ENCODE data around the gene CAD. TPM values are rescaled to one million over a fixed set of nuclear protein-coding genes. Genes with fewer than 3 reads are reported as not detected.

The CAD gene
- total and polyA plus RNA-seq, 2 experiments from 2014 or later: 17.1 to 23.9 TPM

GRCh38 chr2:27204566-27204965 is 12.6 kb upstream of the CAD start:
- Histone ChIP-seq H3K79me2 (ENCODE audit: insufficient read depth) (no peaks in the 10 kb centered on the region), H3K4me2 (ENCODE audit: unreplicated experiment) (no peak overlapping the region), H3K9ac (no peak overlapping the region), H4K20me1 (ENCODE audit: insufficient read depth) (no peaks in the 10 kb centered on the region), H3K4me1 (ENCODE audit: insufficient read depth) (0 out of 2 replicates have a peak, but pooled peaks cover 3% of the 10 kb centered on the region), H3K27me3 (replicated peaks; ENCODE audit: insufficient read depth) (no peaks in the 10 kb centered on the region), H3K4me3 (no peak overlapping the region), H3K9me3 (ENCODE audit: low read depth) (no peaks in the 10 kb centered on the region), H3K27ac (no peak overlapping the region), H3F3A (ENCODE audit: insufficient read depth) (no peaks in the 10 kb centered on the region), H3K36me3 (ENCODE audit: low read depth) (no peaks in the 10 kb centered on the region; the same call in 1 of the 2 replicates), H2AFZ (no peak overlapping the region), H3K9me2 (ENCODE audit: insufficient read depth) (no peaks in the 10 kb centered on the region)
- DNase-seq: no peak
- in situ Hi-C loops (cut with MboI): no loop called here
- no peak for TF ChIP-seq EZH2 (IDR thresholded peaks at IDR 0.05; ENCODE audit: insufficient read depth, poor library complexity, severe bottlenecking)
- TF ChIP-seq EZH2phosphoT487 (IDR thresholded peaks at IDR 0.05; ENCODE audit: insufficient read depth, low read depth): no peak
- 90 to 99% methylated on average over 8 of the region's 8 CpGs for WGBS, 2 experiments (ENCODE audit: low coverage in 1 of 2, low lambda C conversion rate in 2 of 2, missing lambda C conversion rate in 2 of 2)

DNA sequence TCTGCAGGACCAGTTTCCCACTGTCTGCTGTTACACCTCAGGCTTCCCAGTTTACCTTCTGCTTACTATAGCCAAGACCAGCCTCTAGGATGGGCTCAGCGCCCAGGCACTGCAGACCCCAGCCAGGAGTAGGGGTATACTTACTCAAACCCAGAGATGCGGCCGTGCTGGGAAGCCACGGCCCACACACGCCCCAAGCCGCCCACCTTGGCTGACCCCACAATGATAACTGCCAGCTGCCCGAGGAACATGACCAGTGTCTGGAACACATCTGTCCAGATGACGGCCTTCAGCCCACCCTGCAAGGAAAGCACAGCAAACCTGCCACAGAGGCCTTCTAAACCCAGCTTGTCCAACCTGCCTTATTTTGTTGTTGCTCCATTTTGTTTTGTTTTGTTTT is 12.0 kb upstream of the CAD start:
- H3K4me1 ChIP-seq (ENCODE audit: insufficient read depth): 0 out of 2 replicates have a peak, but pooled peaks cover 3% of the 10 kb centered on the region
- no peak overlapping the region for H2AFZ ChIP-seq
- no peaks in the 10 kb centered on the region for H4K20me1 ChIP-seq (ENCODE audit: insufficient read depth)
- WGBS, 2 experiments (ENCODE audit: low coverage in 1 of 2, low lambda C conversion rate in 2 of 2, missing lambda C conversion rate in 2 of 2): 87 to 91% methylated on average over 8 of the region's 8 CpGs
- H3K27me3 ChIP-seq (replicated peaks; ENCODE audit: insufficient read depth): no peaks in the 10 kb centered on the region
- in situ Hi-C loops (cut with MboI): no loop called here
- no peaks in the 10 kb centered on the region for H3K9me3 ChIP-seq (ENCODE audit: low read depth)
- H3K36me3 ChIP-seq (ENCODE audit: low read depth): no peaks in the 10 kb centered on the region; the same call in 1 of the 2 replicates
- H3K9ac ChIP-seq: no peak overlapping the region
- H3F3A ChIP-seq (ENCODE audit: insufficient read depth): no peaks in the 10 kb centered on the region
- DNase-seq: no peak
- no peak overlapping the region for H3K4me2 ChIP-seq (ENCODE audit: unreplicated experiment)
- no peak overlapping the region for H3K27ac ChIP-seq
- H3K9me2 ChIP-seq (ENCODE audit: insufficient read depth): no peaks in the 10 kb centered on the region
- H3K4me3 ChIP-seq: no peak overlapping the region
- no peak for TF ChIP-seq EZH2 (IDR thresholded peaks at IDR 0.05; ENCODE audit: insufficient read depth, poor library complexity, severe bottlenecking)
- TF ChIP-seq EZH2phosphoT487 (IDR thresholded peaks at IDR 0.05; ENCODE audit: insufficient read depth, low read depth): no peak
- H3K79me2 ChIP-seq (ENCODE audit: insufficient read depth): no peaks in the 10 kb centered on the region

DNA sequence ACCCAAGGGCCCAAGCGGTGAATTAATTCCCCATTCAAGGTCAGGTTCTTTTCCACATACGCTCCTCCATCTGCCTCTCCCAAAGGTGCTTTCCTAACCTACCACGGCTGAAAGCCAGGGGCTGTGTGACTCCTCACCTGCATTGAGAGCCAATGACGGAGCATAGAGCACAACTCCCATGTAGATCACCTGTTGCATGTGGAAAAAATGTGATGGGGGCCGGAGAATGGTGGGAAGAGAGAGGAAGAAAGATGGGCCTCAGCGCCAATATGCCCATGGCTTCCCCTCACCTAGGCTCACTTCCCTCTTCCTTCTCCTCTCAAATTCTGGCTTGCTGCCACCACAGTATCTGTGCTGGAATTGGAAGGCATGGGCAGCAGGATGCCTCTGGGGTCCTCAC is 10.8 kb upstream of the CAD start:
- H3K36me3 ChIP-seq (ENCODE audit: low read depth): no peaks in the 10 kb centered on the region; the same call in 1 of the 2 replicates

GRCh38 chr2:27208486-27209050 is 8.6 kb upstream of the CAD start:
- H3K4me1 ChIP-seq (ENCODE audit: insufficient read depth): peaks cover 6% of the 10 kb centered on the region
- in situ Hi-C loops (cut with MboI): no loop called here
- H3K4me2 ChIP-seq (ENCODE audit: unreplicated experiment): no peak overlapping the region
- no peaks in the 10 kb centered on the region for H3K9me2 ChIP-seq (ENCODE audit: insufficient read depth)
- peaks cover 12% of the 10 kb centered on the region; the same call in 1 of the 2 replicates for H3F3A ChIP-seq (ENCODE audit: insufficient read depth)
- no peaks in the 10 kb centered on the region for H4K20me1 ChIP-seq (ENCODE audit: insufficient read depth)
- H3K9ac ChIP-seq: no peak overlapping the region
- H2AFZ ChIP-seq: no peak overlapping the region
- DNase-seq: no peak
- no peaks in the 10 kb centered on the region for H3K27me3 ChIP-seq (replicated peaks; ENCODE audit: insufficient read depth)
- H3K79me2 ChIP-seq (ENCODE audit: insufficient read depth): peaks cover 6% of the 10 kb centered on the region; the same call in 1 of the 2 replicates
- no peak overlapping the region for H3K27ac ChIP-seq
- no peaks in the 10 kb centered on the region; the same call in 1 of the 2 replicates for H3K36me3 ChIP-seq (ENCODE audit: low read depth)
- TF ChIP-seq EZH2phosphoT487 (IDR thresholded peaks at IDR 0.05; ENCODE audit: insufficient read depth, low read depth) (no peak), EZH2 (IDR thresholded peaks at IDR 0.05; ENCODE audit: insufficient read depth, poor library complexity, severe bottlenecking) (no peak)
- no peaks in the 10 kb centered on the region for H3K9me3 ChIP-seq (ENCODE audit: low read depth)
- no peak overlapping the region for H3K4me3 ChIP-seq
- WGBS, 2 experiments (ENCODE audit: low coverage in 1 of 2, low lambda C conversion rate in 2 of 2, missing lambda C conversion rate in 2 of 2): 92 to 97% methylated on average over 4 of the region's 4 CpGs

More for the DNA sequence above, 10.8 kb upstream of the CAD start:
- H3K4me1 ChIP-seq (ENCODE audit: insufficient read depth): 0 out of 2 replicates have a peak, but pooled peaks cover 3% of the 10 kb centered on the region
- H3K9ac ChIP-seq: no peak overlapping the region
- H3K79me2 ChIP-seq (ENCODE audit: insufficient read depth): no peaks in the 10 kb centered on the region
- no peaks in the 10 kb centered on the region for H3K9me2 ChIP-seq (ENCODE audit: insufficient read depth)
- no peaks in the 10 kb centered on the region for H3K27me3 ChIP-seq (replicated peaks; ENCODE audit: insufficient read depth)
- TF ChIP-seq EZH2 (IDR thresholded peaks at IDR 0.05; ENCODE audit: insufficient read depth, poor library complexity, severe bottlenecking) (no peak), EZH2phosphoT487 (IDR thresholded peaks at IDR 0.05; ENCODE audit: insufficient read depth, low read depth) (no peak)
- no peak overlapping the region for H3K4me2 ChIP-seq (ENCODE audit: unreplicated experiment)
- H2AFZ ChIP-seq: no peak overlapping the region
- no peaks in the 10 kb centered on the region for H4K20me1 ChIP-seq (ENCODE audit: insufficient read depth)
- in situ Hi-C loops (cut with MboI): no loop called here
- WGBS, 2 experiments (ENCODE audit: low coverage in 1 of 2, low lambda C conversion rate in 2 of 2, missing lambda C conversion rate in 2 of 2): 96 to 99% methylated on average over 6 of the region's 6 CpGs
- H3K27ac ChIP-seq: no peak overlapping the region
- H3F3A ChIP-seq (ENCODE audit: insufficient read depth): no peaks in the 10 kb centered on the region
- no peak for DNase-seq
- H3K9me3 ChIP-seq (ENCODE audit: low read depth): no peaks in the 10 kb centered on the region
- H3K4me3 ChIP-seq: no peak overlapping the region

Measured in GM23248 (cell line).